Superior temporal gyrus (tissue), 1 donor: ENCODE results near the gene ZGPAT.
"Not testable (repeated sequence)": the region's sequence is repeated elsewhere in the genome, so short reads cannot be mapped to it uniquely, and the experiment has no call there.

Source experiments
- DNase-seq: peaks from one replicate; pipeline ENCODE4 v3.0.0-alpha.2; 2016; ENCODE audit errors: extremely low spot score

Gene ZGPAT

GRCh38 chr20:63703471-63703975 lies 4.3 kb upstream of the ZGPAT start:
- DNase-seq, result no peak

DNA sequence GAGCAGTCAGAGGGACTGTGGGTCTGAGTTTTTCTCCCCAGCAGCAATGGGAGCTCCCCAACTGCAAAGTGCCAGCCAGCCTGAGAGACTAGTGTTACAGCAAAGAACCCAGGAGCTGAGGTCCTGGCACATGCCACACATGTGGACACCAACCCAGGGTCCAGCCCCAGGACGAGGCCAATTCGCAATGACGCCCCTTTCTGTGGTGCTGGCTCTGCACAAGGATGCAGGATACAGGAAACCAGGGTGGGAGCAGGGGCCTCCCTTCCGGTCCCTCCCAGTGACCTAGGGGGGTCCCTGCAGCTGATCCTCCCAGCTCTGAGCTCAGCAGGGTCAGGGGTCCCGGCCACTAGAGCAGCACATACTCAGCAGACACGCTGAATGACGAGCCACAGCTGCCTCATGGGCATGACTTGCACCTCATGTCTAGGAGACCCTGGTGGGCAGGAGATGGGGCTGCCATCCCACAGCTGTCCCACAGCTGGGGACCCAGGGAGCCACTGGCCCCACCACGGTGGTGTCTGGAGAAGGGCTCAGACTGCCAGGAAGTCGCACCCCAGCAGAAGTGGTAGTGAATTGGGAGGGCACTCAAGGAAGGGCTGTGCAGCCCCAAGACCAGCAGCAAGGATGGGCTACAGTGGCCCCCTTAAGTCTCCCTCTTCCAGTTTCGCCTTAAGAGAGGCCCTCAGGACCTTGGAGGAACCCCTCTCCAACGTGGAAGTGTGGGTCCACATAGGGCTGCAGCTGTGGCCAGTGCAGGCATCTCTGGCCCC lies 3.7 kb upstream of the ZGPAT start:
- DNase-seq, result no peak

- DNase-seq, result no peak
These were observed 3.1 kb upstream of the ZGPAT start for GRCh38 chr20:63704749-63705117.

DNA sequence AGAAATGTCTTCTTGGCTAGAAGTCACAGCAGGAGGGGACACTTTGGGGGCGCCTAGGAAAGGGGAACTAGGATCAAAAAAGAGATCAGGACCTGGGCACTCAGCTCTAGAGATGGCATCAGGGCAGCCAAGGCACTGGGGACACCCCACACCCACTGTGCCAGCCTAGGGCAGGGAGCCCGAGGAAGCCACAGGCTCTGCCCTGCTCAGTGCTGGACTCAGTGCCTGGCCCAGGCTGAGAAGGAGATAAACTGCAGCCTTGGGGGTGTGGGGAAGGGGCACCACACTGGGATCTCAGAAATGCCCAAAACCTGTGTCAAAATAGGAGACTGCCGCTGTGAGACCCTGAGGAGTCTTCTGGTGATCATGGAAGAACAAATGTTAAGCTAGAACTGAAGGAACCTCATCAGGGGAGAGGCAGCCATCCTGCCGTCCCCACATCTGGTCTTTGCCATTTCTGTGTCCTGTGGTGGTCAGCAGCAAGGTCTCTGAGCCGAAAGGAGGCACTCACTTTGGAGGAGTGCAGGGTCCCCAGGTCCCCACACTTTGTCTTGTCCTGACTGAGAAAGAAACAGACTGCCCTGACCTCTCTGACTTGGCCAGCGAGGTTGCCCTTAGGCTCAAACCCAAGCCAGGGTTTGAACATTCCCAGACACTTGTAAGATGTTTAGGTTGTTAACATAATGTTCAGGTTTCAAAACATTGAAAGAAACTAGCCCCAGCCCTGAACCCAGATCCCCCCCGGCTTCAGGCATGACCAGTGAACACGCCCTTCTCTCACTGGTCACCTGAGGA lies 2.4 kb upstream of the ZGPAT start:
- DNase-seq, result no peak

DNA sequence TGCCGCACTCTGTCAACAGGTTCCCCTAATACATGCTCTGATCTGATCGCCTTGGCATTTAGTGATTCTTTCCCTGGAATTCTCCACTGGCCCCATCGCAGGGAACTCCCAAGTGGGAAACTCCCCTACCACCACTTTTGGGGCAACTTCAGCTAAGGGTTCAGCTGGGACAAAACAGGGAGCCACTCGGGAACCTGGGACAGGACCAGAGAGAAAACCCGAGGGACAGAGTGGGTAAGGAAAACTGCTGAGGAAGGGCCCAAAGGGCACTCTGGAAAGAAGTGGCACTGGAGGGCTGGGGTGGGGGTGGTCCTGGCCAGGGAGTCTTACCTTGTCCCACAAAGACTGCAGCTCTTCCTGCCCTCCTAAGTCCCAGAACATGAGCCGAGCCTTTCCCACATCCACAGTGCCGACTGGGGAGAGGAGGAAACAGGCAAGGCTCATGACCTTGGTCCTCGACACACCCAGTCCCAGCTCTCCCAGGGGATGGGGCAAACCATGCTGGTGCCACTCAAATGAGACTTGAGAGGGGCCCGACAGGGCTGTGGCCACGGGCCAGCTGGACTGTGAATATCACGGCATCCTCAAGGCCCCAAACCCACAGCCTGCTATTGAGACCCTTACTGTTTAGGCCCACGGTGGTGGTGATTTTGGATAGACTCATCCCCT lies 1.7 kb upstream of the ZGPAT start:
- DNase-seq, result no peak

- DNase-seq, result no peak
These were observed 834 bp upstream of the ZGPAT start for GRCh38 chr20:63706852-63707557.

DNA sequence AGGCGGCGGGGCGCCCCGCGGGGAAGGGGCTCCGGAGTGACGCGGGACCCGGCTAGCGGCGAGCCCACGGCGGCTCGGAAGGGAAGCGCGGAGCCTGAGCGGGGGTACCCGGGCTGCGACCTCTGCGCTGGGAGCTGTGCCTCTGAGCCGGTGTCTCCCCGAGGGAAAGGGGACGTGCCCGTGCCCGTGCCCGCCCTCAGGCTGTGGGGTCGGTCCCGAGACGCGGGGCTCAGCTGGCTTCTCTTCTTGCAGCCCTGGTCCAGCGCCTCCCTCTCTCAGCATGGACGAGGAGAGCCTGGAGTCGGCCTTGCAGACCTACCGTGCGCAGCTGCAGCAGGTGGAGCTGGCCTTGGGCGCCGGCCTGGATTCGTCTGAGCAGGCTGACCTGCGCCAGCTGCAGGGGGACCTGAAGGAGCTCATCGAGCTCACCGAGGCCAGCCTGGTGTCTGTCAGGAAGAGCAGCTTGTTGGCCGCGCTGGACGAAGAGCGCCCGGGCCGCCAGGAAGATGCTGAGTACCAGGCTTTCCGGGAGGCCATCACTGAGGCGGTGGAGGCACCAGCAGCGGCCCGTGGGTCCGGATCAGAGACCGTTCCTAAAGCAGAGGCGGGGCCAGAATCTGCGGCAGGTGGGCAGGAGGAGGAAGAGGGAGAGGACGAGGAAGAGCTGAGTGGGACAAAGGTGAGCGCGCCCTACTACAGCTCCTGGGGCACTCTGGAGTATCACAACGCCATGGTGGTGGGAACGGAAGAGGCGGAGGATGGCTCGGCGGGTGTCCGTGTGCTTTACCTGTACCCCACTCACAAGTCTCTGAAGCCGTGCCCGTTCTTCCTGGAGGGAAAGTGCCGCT lies 686 bp downstream of the ZGPAT start:
- no peak for DNase-seq

- DNase-seq, result no peak
These were observed 1.3 kb downstream of the ZGPAT start for GRCh38 chr20:63709149-63709527.

DNA sequence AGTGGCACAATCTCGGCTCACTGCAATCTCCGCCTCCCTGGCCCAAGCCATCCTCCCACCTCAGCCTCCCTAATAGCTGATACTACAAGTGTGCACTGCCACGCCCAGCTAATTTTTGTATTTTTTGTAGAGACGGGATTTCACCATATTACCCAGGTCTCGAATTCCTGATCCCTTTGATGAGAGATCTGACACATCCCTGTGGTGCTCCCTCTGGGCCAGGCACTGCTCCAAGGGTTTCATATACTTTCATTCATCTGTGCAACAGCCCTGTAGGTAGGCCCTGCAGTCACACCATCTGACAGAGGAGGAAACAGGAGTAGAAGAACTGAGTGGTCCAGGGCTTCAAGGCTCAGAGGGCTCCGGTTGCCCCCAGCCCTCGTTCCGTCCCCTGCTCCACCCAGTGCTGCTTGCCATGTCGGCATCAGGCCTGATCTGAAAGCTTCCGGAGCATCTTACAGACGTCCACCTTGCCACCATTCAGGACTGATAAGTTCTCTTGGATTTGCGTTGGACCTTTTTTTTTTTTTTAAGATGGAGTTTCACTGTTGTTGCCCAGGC lies 3.3 kb downstream of the ZGPAT start:
- DNase-seq, result no peak

DNA sequence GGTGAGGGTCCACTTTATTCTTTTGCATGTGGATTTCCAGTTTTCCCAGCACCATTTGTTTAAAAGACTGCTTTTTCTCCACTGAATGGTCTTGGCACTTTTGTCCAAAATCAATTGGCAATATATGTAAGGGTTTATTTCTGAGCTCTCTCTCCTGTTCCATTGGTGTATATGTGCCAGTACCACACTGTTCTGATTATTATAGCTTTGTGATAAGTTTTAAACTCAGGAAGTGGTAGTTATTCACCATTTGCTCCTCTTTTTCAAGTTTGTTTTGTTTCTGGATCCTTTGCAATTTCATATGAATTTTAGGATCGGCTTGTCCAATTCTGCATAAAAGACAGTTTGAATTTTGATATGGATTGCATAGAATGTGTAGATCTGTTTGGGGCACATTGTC lies 4.4 kb downstream of the ZGPAT start:
- no peak for DNase-seq

DNA sequence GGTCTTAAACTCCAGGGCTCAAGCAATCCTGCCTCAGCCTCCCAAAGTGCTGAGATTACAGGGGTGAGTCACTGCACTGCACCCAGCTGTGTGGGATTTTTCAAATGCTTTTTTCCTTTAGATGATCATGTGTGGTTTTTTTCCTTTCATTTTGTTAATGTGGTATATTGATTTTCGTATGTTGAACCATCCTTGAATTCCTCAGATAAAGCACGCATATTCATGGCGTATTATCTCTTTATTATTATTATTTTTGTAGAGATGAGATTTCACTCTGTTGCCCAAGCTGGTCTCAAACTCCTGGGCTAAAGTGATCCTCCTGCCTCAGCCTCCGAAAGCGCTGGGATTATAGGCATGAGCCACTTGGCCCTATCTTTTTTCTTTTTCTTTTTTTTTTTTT lies 7.0 kb downstream of the ZGPAT start:
- no peak for DNase-seq

GRCh38 chr20:63718996-63719395 lies 11.2 kb downstream of the ZGPAT start:
- no peak for DNase-seq

DNA sequence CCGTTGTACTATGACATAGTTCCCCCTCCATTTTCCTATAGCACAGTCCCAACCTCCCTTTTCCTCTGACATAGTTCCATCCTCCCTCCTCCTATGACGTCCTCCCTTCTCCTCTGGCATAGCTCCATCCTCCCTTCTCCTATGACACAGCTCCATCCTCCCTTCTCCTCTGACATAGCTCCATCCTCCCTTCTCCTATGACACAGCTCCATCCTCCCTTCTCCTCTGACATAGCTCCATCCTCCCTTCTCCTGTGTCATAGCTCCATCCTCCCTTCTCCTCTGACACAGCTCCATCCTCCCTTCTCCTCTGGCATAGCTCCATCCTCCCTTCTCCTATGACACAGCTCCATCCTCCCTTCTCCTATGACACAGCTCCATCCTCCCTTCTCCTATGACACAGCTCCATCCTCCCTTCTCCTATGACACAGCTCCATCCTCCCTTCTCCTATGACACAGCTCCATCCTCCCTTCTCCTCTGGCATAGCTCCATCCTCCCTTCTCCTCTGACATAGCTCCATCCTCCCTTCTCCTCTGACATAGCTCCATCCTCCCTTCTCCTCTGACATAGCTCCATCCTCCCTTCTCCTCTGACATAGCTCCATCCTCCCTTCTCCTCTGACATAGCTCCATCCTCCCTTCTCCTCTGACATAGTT lies 15.3 kb downstream of the ZGPAT start:
- DNase-seq, result not testable (repeated sequence)

DNA sequence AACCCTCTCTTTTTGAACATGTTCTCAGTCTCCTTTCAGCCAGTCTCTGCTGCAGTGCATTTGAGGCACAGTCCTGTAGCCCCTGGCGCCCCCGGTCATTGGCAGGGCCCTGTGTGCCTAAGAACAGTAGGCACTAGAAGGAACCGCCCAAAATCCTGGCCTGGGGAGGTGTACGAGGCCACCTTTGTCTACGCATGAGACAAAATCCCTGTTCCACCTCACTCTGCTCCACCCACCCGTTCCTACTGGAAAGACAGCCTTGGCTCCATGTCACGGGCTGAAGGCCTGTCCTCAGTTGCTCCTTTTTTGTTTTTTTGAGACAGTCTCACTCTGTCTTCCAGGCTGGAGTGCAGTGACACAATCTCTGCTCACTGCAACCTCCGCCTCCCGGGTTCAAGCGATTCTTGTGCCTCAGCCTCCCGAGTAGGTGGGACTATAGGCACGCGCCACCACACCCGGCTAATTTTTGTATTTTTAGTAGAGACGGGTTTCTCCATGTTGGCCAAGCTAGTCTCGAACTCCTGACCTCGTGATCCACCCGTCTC lies 22.4 kb downstream of the ZGPAT start:
- DNase-seq, result not testable (repeated sequence)

GRCh38 chr20:63731410-63731809 lies 23.6 kb downstream of the ZGPAT start:
- no peak for DNase-seq

DNA sequence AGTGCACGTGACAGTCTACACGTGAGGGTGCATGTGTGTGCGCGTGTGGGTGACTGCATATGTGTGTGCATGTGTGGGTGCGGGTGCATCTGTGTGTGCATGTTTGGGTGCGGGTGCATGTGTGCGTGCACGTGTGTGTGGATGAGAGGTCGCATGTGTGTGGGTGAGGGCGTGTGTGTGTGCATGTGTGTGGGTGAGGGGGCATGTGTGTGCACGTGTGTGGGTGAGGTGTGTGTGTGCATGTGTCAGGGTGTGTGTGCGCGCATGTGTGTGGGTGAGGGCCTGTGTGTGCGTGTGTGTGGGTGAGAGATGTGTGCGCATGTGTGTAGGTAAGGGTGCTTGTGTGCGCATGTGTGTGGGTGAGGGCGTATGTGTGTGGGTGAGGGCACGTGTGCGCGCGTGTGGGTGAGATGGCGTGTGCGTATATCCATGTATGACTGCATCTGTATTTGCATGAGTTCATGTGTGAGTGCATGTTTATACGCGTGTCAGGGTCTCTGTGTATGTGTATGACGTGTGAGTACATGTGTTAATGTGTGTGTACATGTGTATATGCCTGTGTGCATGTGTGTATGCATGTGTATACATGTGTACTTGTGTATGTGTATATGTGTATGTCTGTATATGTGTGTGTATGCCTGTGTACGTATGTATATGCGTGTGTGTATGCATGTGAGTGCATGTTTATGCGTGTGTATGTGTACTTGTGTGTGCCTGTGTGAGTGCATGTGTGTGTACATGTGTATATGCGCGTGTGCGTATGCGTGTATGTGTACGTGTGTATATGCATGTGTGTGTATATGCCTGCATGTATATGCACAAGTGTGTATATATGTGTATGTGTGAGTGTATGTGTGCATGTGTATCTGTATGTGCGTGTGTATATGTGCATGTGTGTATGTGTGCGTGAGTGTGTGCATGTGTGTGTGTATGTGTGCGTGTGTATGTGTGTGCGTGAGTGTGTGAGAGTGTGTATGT lies 24.6 kb downstream of the ZGPAT start:
- DNase-seq, result no peak

- DNase-seq, result no peak
These were observed 25.3 kb downstream of the ZGPAT start for GRCh38 chr20:63733117-63733516.

DNA sequence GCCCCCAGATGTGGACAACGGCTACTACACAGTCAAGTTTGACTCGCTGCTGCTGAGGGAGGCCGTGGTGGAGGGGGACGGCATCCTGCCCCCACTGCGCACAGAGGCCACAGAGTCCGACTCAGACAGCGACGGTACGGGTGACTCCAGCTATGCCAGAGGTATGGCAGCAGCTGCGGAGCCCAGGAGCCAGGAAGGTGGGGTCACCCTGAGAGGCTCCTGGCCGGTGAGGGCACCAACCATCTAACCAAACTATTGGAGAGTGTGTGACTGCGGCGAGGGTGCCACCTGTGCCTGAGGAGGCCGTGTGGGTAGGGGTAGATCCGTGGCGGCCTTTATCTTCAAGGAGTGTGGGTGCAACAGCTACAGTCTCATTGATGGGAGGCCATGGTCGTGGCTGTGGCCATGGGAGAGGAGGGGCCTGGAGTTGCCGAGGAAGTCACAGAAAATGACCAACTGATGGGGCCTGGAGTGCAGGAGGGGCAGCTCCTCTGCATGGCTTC lies 25.8 kb downstream of the ZGPAT start:
- DNase-seq, result no peak
